Stimulated activated memory B cell treated with anti-CD40 and anti-IgM and Interleukin-4, amounts not matched to agents 10 μg/mL and 1 μg/mL and 100 μg/mL, for 72 hours (primary cell): ENCODE data around the gene LRRC31.

ENCODE experiments used
- ATAC-seq: fragments of 150-1000 bp; cut with Tn5 transposase; 2 replicates; pipeline ENCODE4 v1.10.0; 2021
- H3K27ac Mint-ChIP-seq: one replicate; pipeline ENCODE4 v1.8.0; 2022; ENCODE audit warnings: mild to moderate bottlenecking, mixed read lengths
- H3K27me3 Mint-ChIP-seq: one replicate; pipeline ENCODE4 v1.8.0; 2022; ENCODE audit warnings: mixed read lengths
- H3K36me3 Mint-ChIP-seq: one replicate; pipeline ENCODE4 v1.8.0; 2022; ENCODE audit warnings: mixed read lengths
- H3K4me1 Mint-ChIP-seq: one replicate; pipeline ENCODE4 v1.8.0; 2022; ENCODE audit warnings: mixed read lengths
- H3K4me3 Mint-ChIP-seq: one replicate; pipeline ENCODE4 v1.8.0; 2022; ENCODE audit warnings: mild to moderate bottlenecking, moderate library complexity, mixed read lengths
- H3K9me3 Mint-ChIP-seq: one replicate; pipeline ENCODE4 v1.8.0; 2022; ENCODE audit warnings: mixed read lengths

LRRC31 gene

DNA sequence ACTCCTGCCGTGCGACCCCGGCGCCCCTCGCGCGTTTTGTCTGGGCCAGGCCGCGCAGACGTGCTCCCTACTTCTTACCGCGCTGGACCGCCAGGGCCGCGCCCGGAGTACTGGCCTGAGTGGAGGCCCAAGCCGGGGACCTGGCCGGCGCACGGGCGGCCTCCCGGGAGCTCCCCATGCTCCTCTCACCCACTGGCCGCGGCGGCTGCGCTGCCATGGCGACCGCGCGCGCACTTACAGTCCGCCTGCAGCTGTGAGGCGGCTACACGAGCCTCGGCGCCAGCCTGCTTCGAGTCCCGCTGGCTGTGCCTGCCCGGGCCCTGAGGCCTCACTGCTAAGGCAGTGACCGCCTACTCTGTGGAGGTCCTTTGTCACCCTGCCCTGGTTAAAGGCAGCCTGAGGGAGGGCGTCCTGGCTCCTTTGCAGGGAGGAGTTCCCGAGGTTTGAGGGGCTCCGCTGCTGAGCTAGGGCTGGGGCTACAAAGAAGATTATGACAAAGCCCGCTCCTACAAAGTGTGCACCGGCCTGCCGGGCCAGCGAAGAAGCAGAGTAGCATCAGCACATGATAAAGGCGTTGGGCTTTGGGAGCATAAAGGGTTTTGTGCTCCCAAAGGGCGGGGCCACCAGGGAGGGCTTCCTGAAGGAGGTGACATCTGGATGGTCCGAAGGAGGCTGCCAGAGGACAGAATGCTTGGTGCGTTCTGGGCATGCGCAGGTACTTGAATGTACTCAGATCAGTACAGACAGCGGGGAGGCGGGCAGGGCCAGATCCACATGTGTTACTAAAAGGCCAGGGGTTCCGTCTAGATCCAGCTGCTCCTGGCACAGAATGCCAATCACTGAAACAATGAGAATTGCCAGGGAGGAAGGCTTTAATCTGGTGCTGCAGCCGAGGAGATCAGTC, 57.2 kb downstream of the LRRC31 start, which contains the start of the genes LRRC34 and LRRIQ4:
Gene LRRC34, minus strand, starts transcription at position 573 of the 904 bp plus-strand sequence. Its CDS starts 356 bp downstream, at position 217.
Gene LRRIQ4, plus strand, starts transcription at position 539 of the 904 bp plus-strand sequence. CDS start 9,052 bp downstream, outside the sequence.
- peaks cover 17% of the 10 kb centered on the region for H3K36me3 Mint-ChIP-seq
- no peaks in the 10 kb centered on the region for H3K27me3 Mint-ChIP-seq
- H3K4me3 Mint-ChIP-seq, result peak within 1 kb of the TSS; percentile 86
- peak; percentile 82 for ATAC-seq
- H3K9me3 Mint-ChIP-seq, result peaks cover 8% of the 10 kb centered on the region
- H3K4me1 Mint-ChIP-seq, result peaks cover 31% of the 10 kb centered on the region
- peak within 1 kb of the TSS; percentile 97 for H3K27ac Mint-ChIP-seq

DNA sequence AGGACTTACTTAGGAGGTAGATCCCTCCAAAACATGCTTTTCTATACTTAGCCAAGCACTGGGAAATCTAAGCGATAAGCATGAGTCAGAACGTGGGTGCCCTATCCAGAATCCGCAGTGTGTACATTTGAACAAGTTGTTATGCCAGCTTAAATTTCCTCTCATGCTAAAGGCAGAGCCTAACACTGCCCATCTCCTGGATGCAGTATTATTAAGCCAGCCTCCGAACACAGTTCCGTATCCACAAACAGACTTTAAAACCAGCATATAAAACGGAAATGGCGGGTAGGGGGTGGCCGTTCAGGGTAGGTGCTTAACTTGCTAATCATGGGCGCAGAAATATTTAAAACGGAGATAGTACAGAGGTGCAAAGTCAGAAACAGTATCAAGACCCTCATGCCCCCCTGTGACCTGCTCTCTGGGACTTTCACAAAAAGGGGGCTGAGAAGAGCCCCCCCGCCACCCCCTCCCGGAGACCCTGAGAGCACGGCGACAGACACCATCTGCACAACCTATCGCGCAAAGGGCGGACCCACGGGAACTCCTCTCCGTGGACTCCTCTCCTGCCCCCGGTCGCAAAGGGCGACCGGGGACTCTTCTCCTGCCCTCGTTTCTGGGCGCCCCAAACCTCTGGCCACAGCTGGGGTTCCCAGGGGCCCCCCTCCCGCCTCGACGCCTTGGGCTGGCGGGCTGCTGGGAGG, 58.0 kb downstream of the LRRC31 start:
- no peaks in the 10 kb centered on the region for H3K27me3 Mint-ChIP-seq
- peaks cover 8% of the 10 kb centered on the region for H3K9me3 Mint-ChIP-seq
- peaks cover 17% of the 10 kb centered on the region for H3K36me3 Mint-ChIP-seq
- peak overlapping the region; percentile 97 for H3K27ac Mint-ChIP-seq
- peak overlapping the region; percentile 86 for H3K4me3 Mint-ChIP-seq
- peak; percentile 17 for ATAC-seq
- peaks cover 31% of the 10 kb centered on the region for H3K4me1 Mint-ChIP-seq

DNA sequence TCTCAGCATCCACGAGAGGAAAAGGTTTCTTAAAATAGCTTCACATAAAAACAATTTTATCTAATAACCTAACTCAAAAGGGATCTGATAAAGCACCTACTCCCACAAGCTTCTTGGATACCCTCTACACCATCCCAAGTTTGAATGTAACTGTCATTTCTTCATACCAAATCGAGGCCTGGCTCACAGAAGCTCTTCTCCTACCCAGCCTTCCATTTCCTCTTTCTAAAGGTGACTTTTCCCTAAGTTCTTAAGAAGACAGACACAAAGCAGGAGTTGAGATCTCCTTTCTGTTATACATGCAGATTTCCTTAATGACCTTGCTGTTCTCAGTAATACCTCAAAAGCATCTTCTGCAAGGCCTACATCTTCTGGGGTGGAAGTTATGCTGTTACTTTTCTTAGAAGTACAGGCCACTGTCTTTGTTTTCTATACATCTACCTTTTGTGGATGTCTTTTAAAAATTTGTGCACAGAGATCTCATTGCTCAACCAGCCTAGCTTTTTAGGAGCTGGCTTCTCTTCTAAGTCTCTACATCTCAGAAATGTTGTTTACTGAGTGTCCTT, 60.4 kb downstream of the LRRC31 start:
- H3K9me3 Mint-ChIP-seq, result no peaks in the 10 kb centered on the region
- no peak for ATAC-seq
- no peak overlapping the region for H3K27ac Mint-ChIP-seq
- peaks cover 28% of the 10 kb centered on the region for H3K4me1 Mint-ChIP-seq
- peaks cover 5% of the 10 kb centered on the region for H3K36me3 Mint-ChIP-seq
- H3K4me3 Mint-ChIP-seq, result no peak overlapping the region
- no peaks in the 10 kb centered on the region for H3K27me3 Mint-ChIP-seq

DNA sequence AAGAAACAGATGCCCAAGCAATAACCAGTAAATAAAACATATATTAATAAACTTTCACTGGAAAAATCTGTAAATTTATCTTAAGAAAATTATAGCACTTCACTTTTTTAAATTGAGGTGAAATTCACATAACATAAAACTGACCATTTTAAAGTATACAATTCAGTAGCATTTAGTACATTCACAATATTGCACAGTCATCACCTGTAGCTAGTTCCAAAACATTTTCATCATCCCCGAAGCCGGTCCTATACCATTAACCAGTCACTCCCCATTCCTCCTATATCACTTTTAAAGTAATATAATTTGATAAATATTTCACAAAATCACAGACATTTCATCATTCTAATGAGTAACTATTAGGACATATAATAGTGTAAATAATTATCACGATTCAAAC, 65.1 kb downstream of the LRRC31 start:
- H3K36me3 Mint-ChIP-seq, result peaks cover 14% of the 10 kb centered on the region
- no peaks in the 10 kb centered on the region for H3K27me3 Mint-ChIP-seq
- peaks cover 6% of the 10 kb centered on the region for H3K4me1 Mint-ChIP-seq
- H3K27ac Mint-ChIP-seq, result no peak overlapping the region
- ATAC-seq, result no peak
- no peaks in the 10 kb centered on the region for H3K9me3 Mint-ChIP-seq
- no peak overlapping the region for H3K4me3 Mint-ChIP-seq

DNA sequence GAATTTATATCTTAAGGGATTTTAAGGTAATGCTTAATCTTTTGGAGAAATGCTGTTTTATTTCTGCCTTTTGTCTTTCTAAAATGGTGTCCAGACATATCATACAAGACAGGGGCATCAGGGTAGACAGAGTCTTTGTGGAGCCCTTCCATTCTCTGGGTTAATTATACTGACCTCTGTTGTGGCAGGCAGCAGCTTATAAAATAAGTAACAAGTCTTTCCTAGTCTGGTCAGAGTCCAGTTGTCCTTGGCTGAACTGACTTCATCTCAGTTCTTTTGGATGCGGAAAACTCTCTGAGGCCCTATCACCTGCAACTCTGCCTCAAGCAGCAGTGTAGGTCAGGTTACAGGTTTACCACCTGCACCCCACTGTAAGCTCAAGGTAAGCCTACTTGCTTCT, 77.4 kb downstream of the LRRC31 start:
- Mint-ChIP-seq H3K9me3 (no peaks in the 10 kb centered on the region), H3K4me1 (no peaks in the 10 kb centered on the region), H3K4me3 (no peak overlapping the region), H3K36me3 (peaks cover 23% of the 10 kb centered on the region), H3K27me3 (no peaks in the 10 kb centered on the region), H3K27ac (no peak overlapping the region)
- ATAC-seq, result no peak

DNA sequence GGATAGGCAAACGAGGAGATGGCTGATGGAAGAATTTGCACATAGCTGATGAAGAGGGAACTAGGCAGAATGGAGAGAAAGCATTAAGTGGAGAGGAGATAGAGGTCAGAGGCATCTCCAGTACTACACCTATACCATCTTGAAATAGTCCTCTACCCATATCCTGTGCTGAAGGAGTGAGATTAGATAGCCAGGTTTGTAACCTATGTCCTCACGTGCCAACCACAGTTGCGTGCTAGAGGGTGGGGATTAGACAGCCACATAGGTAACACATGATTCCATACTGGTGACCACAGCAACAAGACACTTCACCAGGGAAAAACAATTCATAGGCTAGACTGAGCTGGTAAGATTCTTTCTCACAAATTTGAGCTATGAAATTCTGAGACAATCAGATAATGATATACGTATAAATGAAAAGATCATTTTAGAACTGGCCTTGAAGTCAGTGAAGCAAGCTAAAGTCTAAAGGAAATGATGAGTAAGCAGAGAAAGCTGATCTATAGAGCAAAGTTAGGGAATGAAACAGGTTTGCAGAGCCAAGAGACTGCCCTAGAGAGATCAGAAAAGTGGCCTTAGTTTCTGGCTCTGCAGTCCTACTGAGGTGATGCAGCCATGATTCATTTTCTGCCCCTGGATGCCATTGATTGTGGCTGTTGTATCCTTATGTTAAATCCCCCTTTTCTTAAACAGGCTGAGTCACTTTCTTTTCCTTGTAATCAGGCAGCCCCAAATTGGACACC, 78.9 kb downstream of the LRRC31 start:
- Mint-ChIP-seq H3K27me3 (no peaks in the 10 kb centered on the region), H3K27ac (peak overlapping the region; percentile 4), H3K9me3 (no peaks in the 10 kb centered on the region), H3K36me3 (peaks cover 34% of the 10 kb centered on the region), H3K4me1 (no peaks in the 10 kb centered on the region), H3K4me3 (no peak overlapping the region)
- no peak for ATAC-seq

DNA sequence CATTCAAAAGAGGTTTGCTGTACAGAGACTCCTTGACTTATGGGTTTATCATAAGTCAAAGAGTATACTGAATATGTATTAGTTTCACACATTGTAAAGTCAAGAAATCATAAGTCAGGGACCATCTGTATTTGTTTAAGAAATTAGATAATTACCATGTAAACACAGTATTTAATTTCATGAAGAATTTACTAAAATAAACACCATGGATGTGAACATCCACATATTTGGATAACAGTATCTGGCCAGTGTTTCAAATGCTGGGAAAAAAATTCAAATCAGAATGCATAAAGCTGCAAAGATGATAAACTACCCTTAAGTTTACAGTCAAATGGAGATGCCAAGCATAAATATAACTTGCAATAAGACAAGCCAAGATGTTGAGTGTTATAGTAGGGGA, 79.5 kb downstream of the LRRC31 start:
- Mint-ChIP-seq H3K36me3 (peaks cover 40% of the 10 kb centered on the region), H3K9me3 (no peaks in the 10 kb centered on the region), H3K27me3 (no peaks in the 10 kb centered on the region), H3K4me3 (no peak overlapping the region), H3K4me1 (no peaks in the 10 kb centered on the region), H3K27ac (no peak overlapping the region)
- ATAC-seq, result no peak
